ENCODE measurements around the gene KRT33A. TPM values are rescaled to one million over a fixed set of nuclear protein-coding genes. Genes with fewer than 3 reads are reported as not detected.

The KRT33A gene
- total and polyA plus RNA-seq, 2 of the 8 experiments (the other 6 are each of a cell fraction or from before 2014, with no cell fraction given) = not detected

GRCh38 chr17:41343029-41343428, 7.6 kb downstream of the KRT33A start:
- Histone ChIP-seq H3K36me3 (ENCODE audit: control insufficient read depth in 2 of 4, insufficient read depth in 4 of 4, low read length in 3 of 4) (no peaks in the 10 kb centered on the region), H3K56ac (replicated peaks; ENCODE audit: insufficient read length, low read depth, low read length) (no peak overlapping the region), H3K14ac (ENCODE audit: insufficient read length) (no peak overlapping the region), H3K9ac (replicated peaks in 1 of 4; ENCODE audit: extremely low read depth in 1 of 4, low read depth in 3 of 4, low read length in 3 of 4) (no peak overlapping the region), H3K4ac (replicated peaks; ENCODE audit: insufficient read length, low read depth, low read length) (no peak overlapping the region), H4K20me1 (replicated peaks in 1 of 2; ENCODE audit: control insufficient read depth in 1 of 2, insufficient read depth in 2 of 2, low read length in 2 of 2) (no peaks in the 10 kb centered on the region), H4K8ac (ENCODE audit: extremely low read depth, insufficient read depth, low read length) (no peak overlapping the region), H2BK12ac (ENCODE audit: low read depth, low read length) (no peak overlapping the region), H2BK15ac (ENCODE audit: low read length) (no peak overlapping the region), H3K4me2 (ENCODE audit: insufficient read depth in 1 of 2, low read depth in 2 of 2, low read length in 2 of 2) (no peak overlapping the region), H3K4me1 (replicated peaks in 1 of 4; ENCODE audit: control insufficient read depth in 3 of 4, insufficient read depth in 4 of 4, low read length in 3 of 4) (no peaks in the 10 kb centered on the region), H3K79me2 (ENCODE audit: control insufficient read depth in 1 of 2, insufficient read depth in 2 of 2, low read length in 2 of 2) (no peaks in the 10 kb centered on the region), H2BK120ac (replicated peaks; ENCODE audit: low read depth, low read length) (no peak overlapping the region), H3K4me3 (ENCODE audit: extremely low read depth in 1 of 4, insufficient read depth in 2 of 4, low read depth in 3 of 4, low read length in 4 of 4) (no peak overlapping the region), H3K79me1 (ENCODE audit: low read depth, low read length) (no peaks in the 10 kb centered on the region), H3K23ac (ENCODE audit: insufficient read length) (no peak overlapping the region), H3K27me3 (replicated peaks in 1 of 4; ENCODE audit: control insufficient read depth in 3 of 4, extremely low read depth in 1 of 4, insufficient read depth in 3 of 4, low read length in 3 of 4) (no peaks in the 10 kb centered on the region), H3K9me3 (ENCODE audit: insufficient read depth in 2 of 2, low read depth in 1 of 2, low read length in 1 of 2) (peaks cover 0 to 10% of the 10 kb centered on the region in 2 experiments; a peak in 2 of 4 replicates), H3K27ac (ENCODE audit: low read depth, low read length) (no peak overlapping the region), H4K5ac (ENCODE audit: insufficient read length, low read depth, low read length) (no peak overlapping the region), H2AK5ac (ENCODE audit: low read depth, low read length) (no peak overlapping the region), H3K23me2 (ENCODE audit: low read depth, low read length) (no peaks in the 10 kb centered on the region), H4K91ac (replicated peaks; ENCODE audit: insufficient read length, low read length) (no peak overlapping the region), H2AFZ (ENCODE audit: low read length) (no peak overlapping the region), H3K18ac (ENCODE audit: extremely low read depth, low read length) (no peak overlapping the region), H2BK5ac (ENCODE audit: low read depth, low read length) (no peak overlapping the region), H2BK20ac (ENCODE audit: low read length) (no peak overlapping the region)
- FAIRE-seq (no peak), DNase-seq (ENCODE audit: low read depth in 1 of 2, low spot score in 2 of 2) (no peak)
- WGBS, 2 experiments (ENCODE audit: extremely low coverage in 1 of 2, insufficient coverage in 1 of 2, insufficient read length in 1 of 2, insufficient replicate concordance in 2 of 2, low coverage in 1 of 2, low lambda C conversion rate in 2 of 2, missing lambda C conversion rate in 1 of 2) = 88% methylated on average over 3 of the region's 3 CpGs; no CpG with 5 or more reads in 1 of the 2 experiments
- CTCF ChIA-PET (ENCODE audit: partially characterized antibody) = interaction anchor here (1.2 to 2.7 kb wide), 2 partner anchors 13 to 185 kb away, joined by 4 to 8 read pairs; partner anchors contain the start of gene KRT19
- POLR2A ChIA-PET (ENCODE audit: partially characterized antibody) = interaction anchor here (0.6 kb wide), 1 partner anchor 92 kb away, joined by 3 read pairs; no protein-coding TSS in a partner anchor
- no peak for TF ChIP-seq CTBP2 (IDR thresholded peaks at IDR 0.05; ENCODE audit: borderline replicate concordance, insufficient read depth, insufficient read length, low read length)
- no peak for TF ChIP-seq EGR1 (IDR thresholded peaks at IDR 0.05; ENCODE audit: borderline replicate concordance, low read depth, low read length)
- no peak for TF ChIP-seq ATF3 (IDR thresholded peaks at IDR 0.05; ENCODE audit: insufficient read depth, low read depth, low read length)
- TF ChIP-seq CREB1 (IDR thresholded peaks at IDR 0.05) = no peak
- no peak for TF ChIP-seq SP4 (IDR thresholded peaks at IDR 0.05; ENCODE audit: low read length)
- TF ChIP-seq GTF2F1 (IDR thresholded peaks at IDR 0.05; ENCODE audit: borderline replicate concordance, low read depth, low read length) = no peak
- TF ChIP-seq BRCA1 (IDR thresholded peaks at IDR 0.05; ENCODE audit: low read depth, low read length) = no peak
- no peak for TF ChIP-seq RAD21 (IDR thresholded peaks at IDR 0.05 in 1 of 2, conservative IDR thresholded peaks at IDR 0.05 in 1 of 2; ENCODE audit: low read depth in 2 of 2, low read length in 2 of 2)
- TF ChIP-seq NANOG (IDR thresholded peaks at IDR 0.05; ENCODE audit: insufficient read depth, low read depth, low read length, poor library complexity, severe bottlenecking) = no peak
- TF ChIP-seq JUN (IDR thresholded peaks at IDR 0.05; ENCODE audit: low read depth, low read length) = no peak
- TF ChIP-seq SP2 (IDR thresholded peaks at IDR 0.05; ENCODE audit: low read length) = no peak
- TF ChIP-seq RNF2 (IDR thresholded peaks at IDR 0.05; ENCODE audit: borderline replicate concordance, low read depth, low read length, missing control alignments, poor library complexity, severe bottlenecking) = no peak
- no peak for TF ChIP-seq MAX (IDR thresholded peaks at IDR 0.05)

Data from H1 (cell line).